HG03565 (cell line): Measurements from ENCODE around the gene FCER2.

Source experiments
- ATAC-seq: cut with Tn5 transposase; IDR thresholded peaks from one replicate; pipeline ENCODE4 v1.9.1; 2021; ENCODE audit warnings: mild to moderate bottlenecking, moderate library complexity; ENCODE audit not compliant: unreplicated experiment

Gene FCER2

GRCh38 chr19:7679771-7680605 is 21.9 kb downstream of the FCER2 start:
- no peak for ATAC-seq

GRCh38 chr19:7678971-7679751 is 22.8 kb downstream of the FCER2 start:
- peak; percentile 47 for ATAC-seq

GRCh38 chr19:7677669-7678311 is 24.1 kb downstream of the FCER2 start:
- no peak for ATAC-seq

- ATAC-seq = no peak
Measured at GRCh38 chr19:7676854-7677253, 25.1 kb downstream of the FCER2 start, which contains the start of gene MCEMP1. TSS of gene MCEMP1 (plus strand) at chr19:7677090. CDS start at chr19:7677121, 31 bp downstream.

- no peak for ATAC-seq
Measured at GRCh38 chr19:7676376-7676775, 25.6 kb downstream of the FCER2 start.

GRCh38 chr19:7674010-7675005 is 27.6 kb downstream of the FCER2 start:
- no peak for ATAC-seq

GRCh38 chr19:7672522-7672921 is 29.4 kb downstream of the FCER2 start:
- ATAC-seq = no peak

GRCh38 chr19:7670790-7671189 is 31.1 kb downstream of the FCER2 start:
- no peak for ATAC-seq

- no peak for ATAC-seq
Measured at GRCh38 chr19:7670150-7670783, 31.7 kb downstream of the FCER2 start.

- no peak for ATAC-seq
Measured at GRCh38 chr19:7669641-7670040, 32.3 kb downstream of the FCER2 start.

- ATAC-seq = no peak
Measured at GRCh38 chr19:7668842-7669241, 33.1 kb downstream of the FCER2 start, which contains the start of gene RETN. TSS of gene RETN (plus strand) at chr19:7669049. CDS start at chr19:7669327, 278 bp downstream.

- ATAC-seq = no peak
Measured at GRCh38 chr19:7665076-7665475, 36.9 kb downstream of the FCER2 start.

GRCh38 chr19:7663706-7664105 is 38.2 kb downstream of the FCER2 start:
- no peak for ATAC-seq

- ATAC-seq = no peak
Measured at GRCh38 chr19:7662657-7663056, 39.3 kb downstream of the FCER2 start.

- ATAC-seq = no peak
Measured at GRCh38 chr19:7661744-7662538, 40.0 kb downstream of the FCER2 start.

GRCh38 chr19:7658219-7658686 is 43.7 kb downstream of the FCER2 start:
- ATAC-seq = peak; percentile 57

- no peak for ATAC-seq
Measured at GRCh38 chr19:7657131-7657751, 44.7 kb downstream of the FCER2 start.

GRCh38 chr19:7655581-7655980 is 46.4 kb downstream of the FCER2 start:
- ATAC-seq = no peak
